Upper lobe of left lung (tissue), 4 donors: Measurements from ENCODE around the gene NUP37.
"Not testable (repeated sequence)": the region's sequence is repeated elsewhere in the genome, so short reads cannot be mapped to it uniquely, and the experiment has no call there.

Experiments used
- EP300 ChIP-seq, 4 donors: sonication (generic); formaldehyde crosslinking; IDR thresholded peaks; one replicate each; pipeline ENCODE4 v1.5.1; 2017; ENCODE audit warnings: antibody characterized with exemption in 4 of 4, control low read depth in 2 of 4
- POLR2A ChIP-seq, 4 donors: fragments of 450-650 bp; IDR thresholded peaks; one replicate each; pipeline ENCODE4 v1.5.1; 2016 to 2017; ENCODE audit warnings: antibody characterized with exemption in 4 of 4, mild to moderate bottlenecking in 2 of 4
- TF ChIP-seq, protein P1 (sequence below), 6 experiments: fragments of 450-650 bp in 4 of 6; fragments of 200-600 bp in 2 of 6; sonication (generic) in 2 of 6; IDR thresholded peaks; one replicate each; pipeline ENCODE4 v1.5.1; 2016 to 2019; ENCODE audit warnings: antibody characterized with exemption in 6 of 6

DNA sequence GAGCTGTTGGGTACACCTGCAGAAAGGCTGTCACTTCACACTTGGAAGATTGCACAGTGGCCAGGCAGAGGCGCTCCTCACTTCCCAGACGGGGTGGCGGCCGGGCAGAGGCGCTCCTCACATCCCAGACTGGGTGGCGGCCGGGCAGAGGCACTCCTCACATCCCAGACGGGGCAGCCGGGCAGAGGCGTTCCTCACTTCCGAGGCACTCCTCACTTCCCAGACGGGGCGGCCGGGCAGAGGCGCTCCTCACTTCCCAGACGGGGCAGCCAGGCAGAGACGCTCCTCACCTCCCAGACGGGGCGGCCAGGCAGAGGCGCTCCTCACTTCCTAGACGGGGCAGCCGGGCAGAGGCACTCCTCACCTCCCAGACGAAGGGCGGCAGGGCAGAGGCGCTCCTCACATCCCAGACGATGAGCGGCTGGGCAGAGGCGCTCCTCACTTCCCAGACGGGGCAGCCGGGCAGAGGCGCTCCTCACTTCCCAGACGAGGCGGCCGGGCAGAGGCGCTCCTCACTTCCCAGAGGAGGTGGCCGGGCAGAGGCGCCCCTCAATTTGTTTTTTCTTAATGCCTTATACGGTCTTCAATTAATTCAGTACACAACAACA is 30.6 kb downstream of the NUP37 start:
- not testable (repeated sequence) for TF ChIP-seq POLR2A, EP300 (IDR thresholded peaks at IDR 0.05)
- TF ChIP-seq, protein P1, sequence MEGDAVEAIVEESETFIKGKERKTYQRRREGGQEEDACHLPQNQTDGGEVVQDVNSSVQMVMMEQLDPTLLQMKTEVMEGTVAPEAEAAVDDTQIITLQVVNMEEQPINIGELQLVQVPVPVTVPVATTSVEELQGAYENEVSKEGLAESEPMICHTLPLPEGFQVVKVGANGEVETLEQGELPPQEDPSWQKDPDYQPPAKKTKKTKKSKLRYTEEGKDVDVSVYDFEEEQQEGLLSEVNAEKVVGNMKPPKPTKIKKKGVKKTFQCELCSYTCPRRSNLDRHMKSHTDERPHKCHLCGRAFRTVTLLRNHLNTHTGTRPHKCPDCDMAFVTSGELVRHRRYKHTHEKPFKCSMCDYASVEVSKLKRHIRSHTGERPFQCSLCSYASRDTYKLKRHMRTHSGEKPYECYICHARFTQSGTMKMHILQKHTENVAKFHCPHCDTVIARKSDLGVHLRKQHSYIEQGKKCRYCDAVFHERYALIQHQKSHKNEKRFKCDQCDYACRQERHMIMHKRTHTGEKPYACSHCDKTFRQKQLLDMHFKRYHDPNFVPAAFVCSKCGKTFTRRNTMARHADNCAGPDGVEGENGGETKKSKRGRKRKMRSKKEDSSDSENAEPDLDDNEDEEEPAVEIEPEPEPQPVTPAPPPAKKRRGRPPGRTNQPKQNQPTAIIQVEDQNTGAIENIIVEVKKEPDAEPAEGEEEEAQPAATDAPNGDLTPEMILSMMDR (IDR thresholded peaks at IDR 0.05): not testable (repeated sequence)
